Liver (tissue), 9 donors: ENCODE results near the gene LCP1. TPM values are rescaled to one million over a fixed set of nuclear protein-coding genes. Genes with fewer than 3 reads are reported as not detected.
A peak's percentile ranks its signal among the peaks of the same experiment; 100 is the strongest.

Experiments
- DNase-seq: peaks from one replicate; pipeline ENCODE4 v3.0.0-alpha.2; 2017; ENCODE audit warnings: low spot score
- H3K27ac ChIP-seq, 2 donors: one replicate each; pipeline ENCODE4 v1.7.0; 2013; ENCODE audit warnings: inconsistent platforms in 2 of 2, low read length in 2 of 2, control low read depth in 1 of 2, low read depth in 1 of 2, mild to moderate bottlenecking in 1 of 2
- H3K27me3 ChIP-seq, 4 donors: one replicate each; pipeline versions ENCODE4 v1.6.1 to v1.7.0; 2013; ENCODE audit warnings: low read length in 3 of 4, inconsistent platforms in 1 of 4, mild to moderate bottlenecking in 1 of 4, moderate library complexity in 1 of 4; ENCODE audit not compliant: control insufficient read depth in 4 of 4, insufficient read depth in 4 of 4
- H3K36me3 ChIP-seq, 4 donors: one replicate each; pipeline versions ENCODE4 v1.6.1 to v1.7.0; 2013; ENCODE audit warnings: low read length in 3 of 4, mild to moderate bottlenecking in 3 of 4, low read depth in 1 of 4, moderate library complexity in 1 of 4; ENCODE audit not compliant: control insufficient read depth in 4 of 4, insufficient read depth in 3 of 4
- H3K4me1 ChIP-seq, 4 donors: one replicate each; pipeline versions ENCODE4 v1.6.1 to v1.7.0; 2013; ENCODE audit warnings: low read length in 3 of 4, mild to moderate bottlenecking in 3 of 4, moderate library complexity in 1 of 4; ENCODE audit not compliant: control insufficient read depth in 4 of 4, insufficient read depth in 4 of 4
- H3K4me3 ChIP-seq, 3 donors: one replicate each; pipeline versions ENCODE4 v1.6.1 to v1.7.0; 2013; ENCODE audit warnings: low read length in 3 of 3, control low read depth in 1 of 3, low read depth in 1 of 3, mild to moderate bottlenecking in 1 of 3
- H3K9ac ChIP-seq, 2 donors: one replicate each; pipeline ENCODE4 v1.7.0; 2013; ENCODE audit warnings: low read length in 2 of 2, mild to moderate bottlenecking in 2 of 2, moderate library complexity in 2 of 2, control low read depth in 1 of 2, low read depth in 1 of 2
- H3K9me3 ChIP-seq, 4 donors: one replicate each; pipeline versions ENCODE4 v1.6.1 to v1.7.0; 2013; ENCODE audit warnings: low read length in 3 of 4; ENCODE audit not compliant: control insufficient read depth in 4 of 4
- EGR1 ChIP-seq, 2 donors: IDR thresholded peaks; 2 replicates each; pipeline ENCODE4 v1.6.1; 2016 to 2018; ENCODE audit warnings: antibody characterized with exemption in 2 of 2, low read depth in 2 of 2
- FOXA1 ChIP-seq: IDR thresholded peaks from 2 replicates; pipeline ENCODE4 v1.6.1; 2016; ENCODE audit warnings: antibody characterized with exemption
- FOXA2 ChIP-seq: IDR thresholded peaks from 2 replicates; pipeline ENCODE4 v1.6.1; 2016; ENCODE audit warnings: antibody characterized with exemption
- GABPA ChIP-seq, 2 donors: IDR thresholded peaks in 1 of 2; conservative IDR thresholded peaks in 1 of 2; 2 replicates each; pipeline ENCODE4 v1.6.1; 2016; ENCODE audit warnings: antibody characterized with exemption in 2 of 2, mild to moderate bottlenecking in 1 of 2, moderate library complexity in 1 of 2
- HNF4A ChIP-seq, 2 donors: conservative IDR thresholded peaks; 2 replicates each; pipeline ENCODE4 v1.6.1; 2016; ENCODE audit warnings: antibody characterized with exemption in 2 of 2, mild to moderate bottlenecking in 2 of 2
- MAX ChIP-seq: IDR thresholded peaks from 2 replicates; pipeline ENCODE4 v1.6.1; 2016; ENCODE audit warnings: antibody characterized with exemption
- RAD21 ChIP-seq, 2 donors: IDR thresholded peaks; 2 replicates each; pipeline ENCODE4 v1.6.1; 2016; ENCODE audit warnings: antibody characterized with exemption in 2 of 2, mild to moderate bottlenecking in 2 of 2
- RXRA ChIP-seq, 2 donors: IDR thresholded peaks; 2 replicates each; pipeline ENCODE4 v1.6.1; 2017 to 2018; ENCODE audit warnings: antibody characterized with exemption in 2 of 2, mild to moderate bottlenecking in 1 of 2
- SP1 ChIP-seq: IDR thresholded peaks from 2 replicates; pipeline ENCODE4 v1.6.1; 2018; ENCODE audit warnings: antibody characterized with exemption, mild to moderate bottlenecking
- TAF1 ChIP-seq: conservative IDR thresholded peaks from 2 replicates; pipeline ENCODE4 v1.6.1; 2016; ENCODE audit warnings: antibody characterized with exemption, mild to moderate bottlenecking
- YY1 ChIP-seq: IDR thresholded peaks from 2 replicates; pipeline ENCODE4 v1.6.1; 2016; ENCODE audit warnings: antibody characterized with exemption, mild to moderate bottlenecking
- WGBS: extraction: QIAGEN DNeasy Blood & Tissue Kit; methylation state at CpG from one replicate; pipeline ENCODE4 v1.1.7; 2013; 5-methylcytosine and 5-hydroxymethylcytosine counted together
- polyA plus RNA-seq, 2 donors: library from polyadenylated mRNA; stranded (reverse) in 1 of 2; unstranded in 1 of 2; fragments of 200-250 nt in 1 of 2; fragments of >200 nt in 1 of 2; fragmentation: Nextera tagmentation in 1 of 2; extraction: Ambion mirVana in 1 of 2; gene quantifications; one replicate each; pipeline versions ENCODE4 v1.2.1 to v1.2.3, GENCODE V29; 2013 to 2015
- total RNA-seq, 2 donors: library from RNA; depleted of rRNA; stranded (reverse); fragments of >200 nt; gene quantifications; one replicate each; pipeline ENCODE4 v1.2.3, GENCODE V29; 2014
- TF ChIP-seq, protein P1 (sequence below): IDR thresholded peaks from 2 replicates; pipeline ENCODE4 v1.6.1; 2016; ENCODE audit warnings: antibody characterized with exemption
- TF ChIP-seq, protein P2 (sequence below): fragments of 150-350 bp; IDR thresholded peaks from 2 replicates; pipeline ENCODE4 v1.5.1; 2017; ENCODE audit warnings: improper control_type of control experiment, low read depth, low read length; ENCODE audit not compliant: missing input control
- donor health status: healthy.
- donor health status: healthy.
- donor health status: healthy.
- donor health status: healthy.
- donor health status: healthy.

The LCP1 gene
- total and polyA plus RNA-seq, 4 donors: 12.6 to 90.6 (median 36.0) TPM

GRCh38 chr13:46150134-46150693 lies 31.8 kb downstream of the LCP1 start:
- WGBS: 94% methylated on average over 1 of the region's 1 CpG
- peaks cover 0 to 16% (median 4%) of the 10 kb centered on the region in 4 donors for H3K4me1 ChIP-seq
- H3K27ac ChIP-seq: no peak overlapping the region
- no peaks in the 10 kb centered on the region for H3K9me3 ChIP-seq
- H3K27me3 ChIP-seq: no peaks in the 10 kb centered on the region
- H3K36me3 ChIP-seq: peaks cover 0 to 6% (median 0%) of the 10 kb centered on the region in 4 donors
- no peak overlapping the region for H3K9ac ChIP-seq
- DNase-seq: no peak
- TF ChIP-seq MAX (no peak), TAF1 (no peak)
- TF ChIP-seq, protein P1, sequence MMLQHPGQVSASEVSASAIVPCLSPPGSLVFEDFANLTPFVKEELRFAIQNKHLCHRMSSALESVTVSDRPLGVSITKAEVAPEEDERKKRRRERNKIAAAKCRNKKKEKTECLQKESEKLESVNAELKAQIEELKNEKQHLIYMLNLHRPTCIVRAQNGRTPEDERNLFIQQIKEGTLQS: no peak
- TF ChIP-seq, protein P2, sequence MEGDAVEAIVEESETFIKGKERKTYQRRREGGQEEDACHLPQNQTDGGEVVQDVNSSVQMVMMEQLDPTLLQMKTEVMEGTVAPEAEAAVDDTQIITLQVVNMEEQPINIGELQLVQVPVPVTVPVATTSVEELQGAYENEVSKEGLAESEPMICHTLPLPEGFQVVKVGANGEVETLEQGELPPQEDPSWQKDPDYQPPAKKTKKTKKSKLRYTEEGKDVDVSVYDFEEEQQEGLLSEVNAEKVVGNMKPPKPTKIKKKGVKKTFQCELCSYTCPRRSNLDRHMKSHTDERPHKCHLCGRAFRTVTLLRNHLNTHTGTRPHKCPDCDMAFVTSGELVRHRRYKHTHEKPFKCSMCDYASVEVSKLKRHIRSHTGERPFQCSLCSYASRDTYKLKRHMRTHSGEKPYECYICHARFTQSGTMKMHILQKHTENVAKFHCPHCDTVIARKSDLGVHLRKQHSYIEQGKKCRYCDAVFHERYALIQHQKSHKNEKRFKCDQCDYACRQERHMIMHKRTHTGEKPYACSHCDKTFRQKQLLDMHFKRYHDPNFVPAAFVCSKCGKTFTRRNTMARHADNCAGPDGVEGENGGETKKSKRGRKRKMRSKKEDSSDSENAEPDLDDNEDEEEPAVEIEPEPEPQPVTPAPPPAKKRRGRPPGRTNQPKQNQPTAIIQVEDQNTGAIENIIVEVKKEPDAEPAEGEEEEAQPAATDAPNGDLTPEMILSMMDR: no peak
- H3K4me3 ChIP-seq: no peak overlapping the region

- Histone ChIP-seq H3K9ac (no peak overlapping the region), H3K36me3 (peaks cover 0 to 11% (median 0%) of the 10 kb centered on the region in 4 donors), H3K9me3 (no peaks in the 10 kb centered on the region), H3K4me3 (no peak overlapping the region), H3K27me3 (no peaks in the 10 kb centered on the region), H3K4me1 (peaks cover 0 to 22% (median 9%) of the 10 kb centered on the region in 4 donors), H3K27ac (no peak overlapping the region)
- no peak for DNase-seq
- 89% methylated on average over 7 of the region's 7 CpGs for WGBS
- no peak for TF ChIP-seq FOXA2
- TF ChIP-seq EGR1 (IDR thresholded peaks at IDR 0.05; ENCODE audit: low read depth in 2 of 2): no peak
- no peak for TF ChIP-seq FOXA1
- TF ChIP-seq RAD21 (IDR thresholded peaks at IDR 0.05): no peak
- no peak for TF ChIP-seq HNF4A (conservative IDR thresholded peaks at IDR 0.05)
- TF ChIP-seq RXRA (IDR thresholded peaks at IDR 0.05): no peak
- TF ChIP-seq, protein P2: no peak
Measured at GRCh38 chr13:46149272-46150133, 32.5 kb downstream of the LCP1 start.

GRCh38 chr13:46146898-46147297 lies 35.1 kb downstream of the LCP1 start:
- Histone ChIP-seq H3K27ac (no peak overlapping the region), H3K36me3 (peaks cover 0 to 15% (median 0%) of the 10 kb centered on the region in 4 donors), H3K4me3 (no peak overlapping the region), H3K9ac (no peak overlapping the region), H3K9me3 (no peaks in the 10 kb centered on the region), H3K4me1 (peaks cover 8 to 32% (median 24%) of the 10 kb centered on the region in 4 donors), H3K27me3 (no peaks in the 10 kb centered on the region)
- WGBS: 14% methylated on average over 3 of the region's 3 CpGs
- TF ChIP-seq, protein P1: peak; percentile 14
- TF ChIP-seq YY1 (no peak), GABPA (IDR thresholded peaks at IDR 0.05 in 1 of 2, conservative IDR thresholded peaks at IDR 0.05 in 1 of 2) (no peak), RAD21 (IDR thresholded peaks at IDR 0.05) (peak; percentile 92 to 94), RXRA (IDR thresholded peaks at IDR 0.05) (peak in 1 of 2 donors; percentile 48), HNF4A (conservative IDR thresholded peaks at IDR 0.05) (peak; percentile 26 to 43), SP1 (no peak)
- TF ChIP-seq, protein P2: peak; percentile 65
- no peak for DNase-seq
